Right kidney (tissue), 1 donor: ENCODE results near the gene ICA1.

Source experiments
- DNase-seq: peaks from one replicate; pipeline ENCODE4 v3.0.0-alpha.2; 2016

ICA1 gene

GRCh38 chr7:8160250-8160649 lies 101.7 kb downstream of the ICA1 start:
- DNase-seq: no peak

GRCh38 chr7:8159595-8159994 lies 102.4 kb downstream of the ICA1 start:
- DNase-seq: no peak

- no peak for DNase-seq
These were observed 104.7 kb downstream of the ICA1 start for GRCh38 chr7:8157296-8157695.

- DNase-seq: no peak
These were observed 106.1 kb downstream of the ICA1 start for GRCh38 chr7:8155836-8156235.

- no peak for DNase-seq
These were observed 107.7 kb downstream of the ICA1 start for GRCh38 chr7:8154272-8154671.

GRCh38 chr7:8152489-8153192 lies 109.3 kb downstream of the ICA1 start:
- DNase-seq: no peak

GRCh38 chr7:8151161-8151725 lies 110.7 kb downstream of the ICA1 start:
- no peak for DNase-seq

- DNase-seq: no peak
These were observed 112.7 kb downstream of the ICA1 start for GRCh38 chr7:8149222-8149621.

GRCh38 chr7:8147760-8148463 lies 114.1 kb downstream of the ICA1 start:
- no peak for DNase-seq

GRCh38 chr7:8146788-8147413 lies 115.1 kb downstream of the ICA1 start:
- no peak for DNase-seq

GRCh38 chr7:8146106-8146787 lies 115.7 kb downstream of the ICA1 start:
- DNase-seq: no peak

- DNase-seq: no peak
These were observed 117.1 kb downstream of the ICA1 start for GRCh38 chr7:8144856-8145255.

GRCh38 chr7:8143151-8143874 lies 118.7 kb downstream of the ICA1 start:
- no peak for DNase-seq

GRCh38 chr7:8142477-8142876 lies 119.5 kb downstream of the ICA1 start:
- DNase-seq: no peak

- no peak for DNase-seq
These were observed 120.9 kb downstream of the ICA1 start for GRCh38 chr7:8141070-8141469.

GRCh38 chr7:8136051-8136730 lies 125.8 kb downstream of the ICA1 start:
- DNase-seq: no peak

GRCh38 chr7:8135417-8135816 lies 126.5 kb downstream of the ICA1 start:
- DNase-seq: no peak

GRCh38 chr7:8134089-8134733 lies 127.8 kb downstream of the ICA1 start:
- DNase-seq: no peak

- DNase-seq: no peak
These were observed 128.6 kb downstream of the ICA1 start for GRCh38 chr7:8133188-8133848.
